Measurements from ENCODE around the gene DSCAML1.
"Not testable (repeated sequence)": the region's sequence is repeated elsewhere in the genome, so short reads cannot be mapped to it uniquely, and the experiment has no call there.

DNA sequence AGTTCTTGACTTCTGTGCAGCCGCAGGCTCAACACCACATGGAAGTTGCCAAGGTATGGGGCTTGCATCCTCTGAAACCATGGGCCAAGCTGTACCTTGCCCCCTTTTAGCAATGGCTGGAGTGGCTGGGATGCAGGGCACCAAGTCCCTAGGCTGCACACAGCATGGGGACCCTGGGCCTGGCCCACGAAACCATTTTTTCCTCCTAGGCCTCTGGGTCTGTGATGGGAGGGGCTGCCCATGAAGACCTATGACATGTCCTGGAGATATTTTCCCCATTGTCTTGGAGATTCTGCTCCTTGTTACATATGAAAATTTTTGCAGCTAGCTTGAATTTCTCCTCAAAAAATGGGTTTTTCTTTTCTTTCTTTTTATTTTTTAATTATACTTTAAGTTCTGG is 398.4 kb downstream of the DSCAML1 start:
- TF ChIP-seq, protein P1, sequence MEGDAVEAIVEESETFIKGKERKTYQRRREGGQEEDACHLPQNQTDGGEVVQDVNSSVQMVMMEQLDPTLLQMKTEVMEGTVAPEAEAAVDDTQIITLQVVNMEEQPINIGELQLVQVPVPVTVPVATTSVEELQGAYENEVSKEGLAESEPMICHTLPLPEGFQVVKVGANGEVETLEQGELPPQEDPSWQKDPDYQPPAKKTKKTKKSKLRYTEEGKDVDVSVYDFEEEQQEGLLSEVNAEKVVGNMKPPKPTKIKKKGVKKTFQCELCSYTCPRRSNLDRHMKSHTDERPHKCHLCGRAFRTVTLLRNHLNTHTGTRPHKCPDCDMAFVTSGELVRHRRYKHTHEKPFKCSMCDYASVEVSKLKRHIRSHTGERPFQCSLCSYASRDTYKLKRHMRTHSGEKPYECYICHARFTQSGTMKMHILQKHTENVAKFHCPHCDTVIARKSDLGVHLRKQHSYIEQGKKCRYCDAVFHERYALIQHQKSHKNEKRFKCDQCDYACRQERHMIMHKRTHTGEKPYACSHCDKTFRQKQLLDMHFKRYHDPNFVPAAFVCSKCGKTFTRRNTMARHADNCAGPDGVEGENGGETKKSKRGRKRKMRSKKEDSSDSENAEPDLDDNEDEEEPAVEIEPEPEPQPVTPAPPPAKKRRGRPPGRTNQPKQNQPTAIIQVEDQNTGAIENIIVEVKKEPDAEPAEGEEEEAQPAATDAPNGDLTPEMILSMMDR (conservative IDR thresholded peaks at IDR 0.05; ENCODE audit: low read length), result not testable (repeated sequence)
- TF ChIP-seq EZH2phosphoT487 (IDR thresholded peaks at IDR 0.05; ENCODE audit: borderline replicate concordance, low read depth, low read length), result not testable (repeated sequence)

Data from OCI-LY7 (cell line).